HG02763 (cell line): ENCODE data around the gene RIMBP3C.
"Not testable (repeated sequence)": the region's sequence is repeated elsewhere in the genome, so short reads cannot be mapped to it uniquely, and the experiment has no call there.

Experiments
- ATAC-seq: cut with Tn5 transposase; IDR thresholded peaks from one replicate; pipeline ENCODE4 v1.9.1; 2021; ENCODE audit warnings: mild to moderate bottlenecking, moderate library complexity; ENCODE audit not compliant: unreplicated experiment

Gene RIMBP3C

DNA sequence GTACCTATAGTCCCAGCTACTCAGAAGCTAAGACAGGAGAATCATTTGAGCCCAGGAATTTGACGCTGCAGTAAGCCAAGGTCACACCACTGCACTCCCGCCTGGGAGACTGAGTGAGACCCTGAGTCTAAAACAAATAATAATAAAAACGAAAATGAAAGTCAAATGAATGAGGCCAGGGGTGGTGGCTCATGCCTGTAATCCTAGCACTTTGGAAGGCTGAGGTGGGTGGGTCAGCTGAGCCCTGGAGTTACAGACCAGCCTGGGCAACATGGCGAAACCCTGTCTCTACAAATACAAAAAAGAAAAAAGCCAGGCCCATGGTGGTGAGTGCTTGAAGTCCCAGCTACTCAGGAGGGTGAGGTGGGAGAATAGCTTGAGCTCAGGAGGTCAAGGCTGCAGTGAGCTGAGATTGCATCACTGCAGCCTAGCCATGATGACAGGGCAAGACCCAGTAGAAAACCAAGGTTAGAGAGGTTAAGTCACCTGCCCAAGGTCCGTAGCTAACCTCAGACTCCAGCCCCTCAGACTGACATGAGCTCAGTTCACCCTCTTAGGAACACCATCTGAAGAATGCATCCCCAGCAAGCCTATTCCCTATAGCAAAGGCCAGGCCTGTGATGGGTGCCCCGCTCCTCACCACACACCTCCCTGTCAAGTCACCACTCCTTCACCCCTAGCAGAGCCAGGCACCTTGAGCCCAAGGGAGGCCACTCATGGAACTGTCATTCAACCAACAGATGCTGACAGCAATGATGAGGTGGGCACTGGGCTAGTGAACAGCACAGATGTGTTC lies 24.4 kb downstream of the RIMBP3C start:
- ATAC-seq: not testable (repeated sequence)

DNA sequence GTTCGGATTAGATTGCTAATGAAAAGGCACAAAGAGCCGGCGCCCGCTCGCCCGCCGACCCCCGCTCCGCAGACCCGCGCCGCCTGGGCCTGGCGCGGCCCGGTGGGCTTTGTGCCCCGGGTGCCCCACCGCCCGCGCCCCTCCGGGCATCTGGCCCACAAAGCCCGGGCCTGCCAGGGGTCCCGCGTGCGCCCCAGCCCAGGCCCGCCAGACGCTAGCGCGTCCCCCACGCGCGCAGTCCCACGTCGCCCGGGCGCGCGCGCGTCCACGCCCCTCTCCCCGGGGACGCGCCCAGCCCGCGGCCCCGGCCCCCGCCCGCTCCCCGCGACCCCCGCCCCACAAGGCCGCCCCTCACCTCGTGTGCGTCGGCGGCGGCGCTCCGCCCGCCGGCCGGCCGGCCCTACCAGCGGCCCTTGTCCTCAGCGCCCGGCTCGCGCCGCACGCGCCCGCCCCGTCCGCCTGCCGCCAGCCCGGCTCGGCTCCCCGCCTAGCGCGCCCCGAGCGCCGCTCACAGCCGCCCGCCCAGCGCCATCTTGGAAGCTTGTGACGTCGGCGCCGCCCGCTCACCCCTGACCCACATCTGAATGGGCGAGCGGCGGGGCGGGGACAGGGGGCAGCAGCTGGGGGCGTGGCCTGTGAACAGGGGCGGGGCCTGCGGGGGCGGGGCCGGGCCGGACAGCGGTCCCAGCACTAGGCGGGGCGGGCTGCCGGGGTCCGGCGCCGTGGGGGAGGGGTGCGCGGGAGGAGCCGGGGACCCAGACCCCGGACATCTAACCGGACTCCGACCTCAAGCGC lies 34.1 kb downstream of the RIMBP3C start:
- peak; percentile 71 for ATAC-seq

DNA sequence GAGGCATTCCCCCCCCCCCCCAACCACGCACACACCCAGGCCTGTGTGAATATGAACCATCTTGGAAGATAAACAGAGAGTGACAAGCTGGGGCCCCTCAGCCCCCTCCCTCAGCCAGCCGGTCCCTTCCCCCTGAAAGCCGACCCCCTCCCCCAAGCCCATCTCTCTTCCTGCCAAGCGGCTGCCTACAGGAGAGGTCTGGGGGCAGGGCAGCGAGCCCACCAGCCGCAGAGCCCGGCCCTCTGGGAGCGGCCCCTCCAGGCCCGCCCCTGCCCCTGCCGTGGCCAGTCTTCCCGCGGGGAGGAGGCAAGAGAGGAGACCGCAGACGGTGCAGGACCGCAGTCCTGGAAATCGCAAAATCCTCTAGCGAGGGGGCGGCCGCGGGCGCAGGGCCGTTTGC lies 34.7 kb downstream of the RIMBP3C start:
- ATAC-seq: not testable (repeated sequence)

DNA sequence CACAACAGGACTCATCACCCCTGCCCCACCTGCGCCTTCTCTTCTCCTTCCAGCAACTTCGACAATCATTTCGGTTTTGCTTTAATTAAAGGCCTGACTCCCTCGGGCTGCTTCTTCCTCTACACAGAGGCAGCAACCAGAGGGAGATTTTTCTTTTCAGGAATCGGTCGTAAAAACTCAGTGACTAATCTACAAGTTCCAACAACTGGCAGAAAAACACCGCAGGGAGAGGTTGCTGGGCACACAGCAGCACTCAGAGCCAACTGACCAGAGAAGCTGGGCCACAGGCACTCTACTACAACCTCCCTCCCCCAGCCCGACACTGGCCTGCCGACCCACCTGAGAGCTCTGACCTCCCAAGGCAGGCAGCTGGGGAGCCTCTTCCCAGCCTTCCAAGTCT lies 36.0 kb downstream of the RIMBP3C start:
- not testable (repeated sequence) for ATAC-seq

DNA sequence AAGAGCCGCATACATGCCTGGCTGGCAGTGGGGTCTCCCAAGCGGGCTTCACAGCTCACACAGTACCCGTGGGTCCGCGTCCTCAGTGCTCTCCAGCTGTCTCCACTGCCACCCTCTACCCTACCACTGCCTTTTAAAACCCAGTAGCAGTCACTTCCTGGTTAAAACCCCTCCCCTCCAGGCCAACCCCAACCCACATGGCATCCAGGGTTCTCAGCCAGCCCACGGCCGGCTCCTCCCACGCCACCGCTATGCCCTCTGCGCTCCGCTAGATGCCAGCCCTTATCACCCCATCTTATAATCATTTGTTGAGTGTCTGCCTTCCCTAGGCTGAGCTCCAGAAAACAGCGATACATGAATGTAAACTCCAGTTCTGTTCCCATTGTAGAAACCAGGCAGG lies 37.1 kb downstream of the RIMBP3C start:
- ATAC-seq: not testable (repeated sequence)

DNA sequence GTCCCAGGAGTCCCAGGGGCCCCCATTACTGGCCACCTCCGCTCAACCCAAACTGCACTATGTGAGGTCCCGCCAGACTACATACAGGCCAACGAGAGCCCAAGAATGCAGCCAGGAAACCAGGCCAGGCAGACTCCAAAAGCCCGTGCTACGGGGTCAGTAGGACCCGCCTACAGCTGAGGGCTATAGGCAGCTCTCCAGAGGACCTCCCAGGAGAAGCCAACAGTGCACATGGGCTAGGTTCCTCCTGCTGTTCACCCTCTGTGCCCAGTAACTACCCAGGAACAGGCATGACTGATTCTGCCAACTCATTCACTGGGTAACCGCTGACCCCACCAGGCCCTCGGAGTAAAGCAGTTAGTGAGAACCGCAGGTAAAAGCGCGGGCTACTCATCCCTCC lies 39.2 kb downstream of the RIMBP3C start:
- not testable (repeated sequence) for ATAC-seq

DNA sequence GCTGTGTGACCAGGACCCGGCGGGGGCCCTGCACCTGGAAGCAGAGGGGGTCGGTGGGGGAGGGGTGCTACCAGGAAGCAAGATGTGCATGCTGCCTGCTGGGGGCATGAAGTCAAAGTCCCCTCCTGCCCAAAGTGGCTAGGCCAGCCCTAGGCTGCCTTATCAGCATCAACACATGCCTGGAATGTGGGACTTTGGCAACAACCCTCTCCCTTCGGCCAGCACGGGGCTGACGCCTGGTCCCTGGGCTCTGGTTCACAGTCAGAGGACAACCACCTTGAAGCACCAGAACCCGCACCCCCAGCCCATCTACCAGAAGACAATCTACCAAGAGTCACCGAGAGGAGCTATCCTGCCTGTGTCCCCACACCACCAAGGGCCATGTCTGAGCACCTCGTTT lies 40.9 kb downstream of the RIMBP3C start:
- ATAC-seq: not testable (repeated sequence)

DNA sequence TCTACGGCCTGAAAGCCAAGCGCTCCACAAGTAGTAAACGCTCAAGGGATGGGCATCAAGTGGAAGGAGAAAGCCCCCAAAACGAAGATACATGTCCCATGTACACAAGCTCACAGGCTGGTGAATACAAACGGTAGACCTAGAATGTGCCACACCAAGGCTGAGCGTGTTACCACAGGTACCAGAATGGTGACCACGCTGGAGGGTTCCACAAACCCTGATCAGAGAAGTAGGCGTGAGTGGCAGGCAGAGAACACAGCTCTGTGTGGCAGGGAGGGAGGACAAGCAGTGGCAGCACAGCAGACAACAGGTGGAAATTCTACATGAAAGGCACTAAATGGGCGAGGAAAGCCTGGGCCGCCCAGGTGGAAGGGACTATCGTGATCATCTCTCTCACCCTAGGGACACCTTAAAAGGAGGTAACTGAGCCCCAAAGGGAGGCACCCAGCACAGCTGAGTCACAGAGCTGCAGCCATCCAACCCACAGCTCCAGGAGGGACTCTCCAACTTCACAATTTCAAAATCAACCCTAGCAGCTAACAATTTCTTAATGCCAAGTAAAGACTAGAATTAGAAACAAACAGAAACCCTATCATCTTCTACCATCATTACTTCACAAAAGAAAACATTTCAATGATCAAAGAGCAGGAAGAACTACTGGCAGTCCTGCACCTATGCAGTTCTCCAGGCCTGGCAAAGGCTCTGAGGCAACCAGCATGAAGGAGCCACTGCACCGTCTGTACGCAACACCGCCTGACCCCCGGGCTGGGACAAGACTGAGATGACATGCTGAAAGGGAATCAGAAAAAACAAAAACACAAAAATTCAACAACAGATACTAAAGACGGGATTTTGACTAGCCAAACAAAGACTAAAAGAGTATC lies 51.4 kb downstream of the RIMBP3C start:
- ATAC-seq: not testable (repeated sequence)

DNA sequence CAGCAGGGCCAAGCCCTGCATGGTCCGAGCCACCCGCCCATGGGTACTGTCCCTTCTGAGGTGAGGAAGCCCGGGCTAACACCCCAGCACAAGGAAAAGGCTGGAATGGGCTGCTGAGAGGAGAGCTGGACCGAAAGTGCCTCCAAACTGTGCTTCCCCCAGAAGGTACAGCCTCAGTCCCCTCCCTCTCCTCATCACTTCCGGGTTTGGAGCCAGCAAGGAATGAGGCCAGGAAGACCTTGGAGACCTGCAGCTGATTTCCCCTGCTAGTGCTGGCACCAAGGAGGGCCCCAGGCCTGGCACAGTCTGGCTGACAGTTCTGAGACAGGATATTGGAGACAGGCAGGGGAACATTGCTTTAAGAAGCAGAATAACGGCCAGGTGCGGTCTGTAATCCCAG lies 52.8 kb downstream of the RIMBP3C start:
- not testable (repeated sequence) for ATAC-seq

DNA sequence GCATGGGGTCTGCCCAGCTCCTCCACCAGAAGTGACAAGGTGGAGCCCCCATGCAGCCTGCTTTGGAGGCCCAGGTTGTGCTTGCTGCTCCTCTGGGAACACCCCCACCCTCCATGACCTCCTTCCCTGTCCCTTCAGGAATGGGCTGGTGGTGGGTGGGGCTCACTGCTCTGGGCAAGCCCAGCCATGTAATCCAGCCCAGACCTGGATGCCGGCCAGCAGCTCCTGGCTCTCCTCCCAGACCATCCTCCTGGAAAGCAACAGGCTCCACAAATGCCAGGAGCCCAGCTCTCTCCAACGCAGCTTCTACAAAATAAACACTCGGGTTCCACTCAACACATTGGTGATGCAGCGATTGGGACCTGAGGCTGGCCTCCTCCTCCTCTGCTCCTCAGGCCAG lies 53.3 kb downstream of the RIMBP3C start:
- ATAC-seq: not testable (repeated sequence)
